Smooth muscle cell (in vitro differentiated cells): ENCODE measurements around the gene AP2A2. TPM values are rescaled to one million over a fixed set of nuclear protein-coding genes. Genes with fewer than 3 reads are reported as not detected.

Experiments
- DNase-seq: peaks from one replicate; lab custom pipeline; 2025; ENCODE audit not compliant: unreplicated experiment; lab: John Stamatoyannopoulos, UW
- H2AFZ ChIP-seq: fragments of 200-600 bp; sonication (generic); 2 replicates; pipeline ENCODE4 v1.6.0; 2016; ENCODE audit warnings: antibody characterized with exemption, low read depth, mild to moderate bottlenecking
- H3F3A ChIP-seq: fragments of 200-600 bp; sonication (generic); 2 replicates; pipeline ENCODE4 v1.6.0; 2017; ENCODE audit warnings: antibody characterized with exemption, low read depth
- H3K27ac ChIP-seq: fragments of 200-600 bp; sonication (generic); 2 replicates; pipeline ENCODE4 v1.5.1; 2016; ENCODE audit warnings: low read depth, mild to moderate bottlenecking
- H3K27me3 ChIP-seq: fragments of 200-600 bp; sonication (generic); 2 replicates; pipeline ENCODE4 v1.6.1; 2016; ENCODE audit warnings: low read depth, mild to moderate bottlenecking
- H3K36me3 ChIP-seq: fragments of 200-600 bp; sonication (generic); 2 replicates; pipeline ENCODE4 v1.5.1; 2016; ENCODE audit warnings: low read depth
- H3K4me1 ChIP-seq: fragments of 200-600 bp; sonication (generic); 2 replicates; pipeline ENCODE4 v1.5.1; 2016; ENCODE audit warnings: low read depth
- H3K4me2 ChIP-seq: fragments of 200-600 bp; sonication (generic); 2 replicates; pipeline ENCODE4 v1.6.0; 2016; ENCODE audit warnings: mild to moderate bottlenecking
- H3K4me3 ChIP-seq: fragments of 200-600 bp; sonication (generic); 2 replicates; pipeline ENCODE4 v1.5.1; 2016; ENCODE audit warnings: mild to moderate bottlenecking
- H3K79me2 ChIP-seq: fragments of 200-600 bp; sonication (generic); 2 replicates; pipeline ENCODE4 v1.6.0; 2016; ENCODE audit warnings: low read depth, mild to moderate bottlenecking
- H3K9ac ChIP-seq: fragments of 200-600 bp; sonication (generic); 2 replicates; pipeline ENCODE4 v1.6.0; 2016; ENCODE audit warnings: low read depth
- H3K9me3 ChIP-seq: fragments of 200-600 bp; sonication (generic); replicated peaks from 2 replicates; pipeline ENCODE4 v1.5.1; 2016; ENCODE audit warnings: low read depth
- H4K20me1 ChIP-seq: fragments of 200-600 bp; sonication (generic); 2 replicates; pipeline ENCODE4 v1.6.0; 2016; ENCODE audit warnings: low read depth
- CTCF ChIP-seq: fragments of 200-600 bp; sonication (generic); IDR thresholded peaks from 2 replicates; pipeline ENCODE4 v1.5.1; 2017; ENCODE audit warnings: borderline replicate concordance, mild to moderate bottlenecking, antibody characterized with exemption; ENCODE audit not compliant: insufficient read depth, poor library complexity, severe bottlenecking
- WGBS: methylation state at CpG from one replicate; pipeline ENCODE4 v1.1.7; 2016; ENCODE audit warnings: low lambda C conversion rate; 5-methylcytosine and 5-hydroxymethylcytosine counted together
- polyA plus RNA-seq: library from polyadenylated mRNA; unstranded; fragments of >200 nt; fragmentation: Nextera tagmentation; extraction: Ambion mirVana; gene quantifications from 2 replicates; pipeline ENCODE4 v1.2.1, GENCODE V29; 2016
- total RNA-seq: library from RNA; depleted of rRNA; stranded (reverse); fragments of >200 nt; gene quantifications from 2 replicates; pipeline ENCODE4 v1.2.3, GENCODE V29; 2014

The AP2A2 gene
- total and polyA plus RNA-seq, 2 experiments from 2014 or later: 25.1 to 35.8 TPM

GRCh38 chr11:1029654-1030053 lies 104.0 kb downstream of the AP2A2 start:
- H3K27me3 ChIP-seq: no peaks in the 10 kb centered on the region
- no peak for TF ChIP-seq CTCF
- H3K4me2 ChIP-seq: no peak overlapping the region
- H3K9ac ChIP-seq: no peak overlapping the region
- DNase-seq: no peak
- H2AFZ ChIP-seq: no peak overlapping the region
- no peaks in the 10 kb centered on the region for H3K79me2 ChIP-seq
- H3K9me3 ChIP-seq: no peaks in the 10 kb centered on the region
- 81% methylated on average over 13 of the region's 16 CpGs for WGBS
- H3K4me3 ChIP-seq: no peak overlapping the region
- H3K27ac ChIP-seq: no peak overlapping the region
- H3F3A ChIP-seq: no peaks in the 10 kb centered on the region
- no peaks in the 10 kb centered on the region for H3K36me3 ChIP-seq
- no peaks in the 10 kb centered on the region for H4K20me1 ChIP-seq
- H3K4me1 ChIP-seq: no peaks in the 10 kb centered on the region

GRCh38 chr11:1030086-1030485 lies 104.4 kb downstream of the AP2A2 start:
- Histone ChIP-seq H3K4me1 (no peaks in the 10 kb centered on the region), H4K20me1 (no peaks in the 10 kb centered on the region), H3K79me2 (no peaks in the 10 kb centered on the region), H3K36me3 (no peaks in the 10 kb centered on the region), H2AFZ (no peak overlapping the region), H3K27ac (no peak overlapping the region), H3K27me3 (no peaks in the 10 kb centered on the region), H3K9me3 (no peaks in the 10 kb centered on the region), H3K9ac (no peak overlapping the region), H3K4me2 (no peak overlapping the region), H3F3A (no peaks in the 10 kb centered on the region), H3K4me3 (no peak overlapping the region)
- no peak for TF ChIP-seq CTCF
- WGBS: 90% methylated on average over 8 of the region's 16 CpGs
- DNase-seq: no peak

GRCh38 chr11:1030556-1030955 lies 104.9 kb downstream of the AP2A2 start:
- Histone ChIP-seq H4K20me1 (no peaks in the 10 kb centered on the region), H3K9ac (no peak overlapping the region), H3K27ac (no peak overlapping the region), H3F3A (no peaks in the 10 kb centered on the region), H3K4me1 (no peaks in the 10 kb centered on the region), H3K27me3 (no peaks in the 10 kb centered on the region), H3K9me3 (no peaks in the 10 kb centered on the region), H2AFZ (no peak overlapping the region), H3K4me3 (no peak overlapping the region), H3K4me2 (no peak overlapping the region), H3K79me2 (no peaks in the 10 kb centered on the region), H3K36me3 (no peaks in the 10 kb centered on the region)
- 89% methylated on average over 20 of the region's 20 CpGs for WGBS
- DNase-seq: no peak
- no peak for TF ChIP-seq CTCF

- H3K4me1 ChIP-seq: no peaks in the 10 kb centered on the region
- H2AFZ ChIP-seq: no peak overlapping the region
- no peaks in the 10 kb centered on the region for H3K9me3 ChIP-seq
- H3F3A ChIP-seq: no peaks in the 10 kb centered on the region
- no peak for TF ChIP-seq CTCF
- H3K27ac ChIP-seq: no peak overlapping the region
- H3K79me2 ChIP-seq: no peaks in the 10 kb centered on the region
- H3K36me3 ChIP-seq: no peaks in the 10 kb centered on the region
- DNase-seq: no peak
- H3K9ac ChIP-seq: no peak overlapping the region
- no peaks in the 10 kb centered on the region for H3K27me3 ChIP-seq
- no peaks in the 10 kb centered on the region for H4K20me1 ChIP-seq
- H3K4me3 ChIP-seq: no peak overlapping the region
- no peak overlapping the region for H3K4me2 ChIP-seq
- WGBS: 91% methylated on average over 18 of the region's 30 CpGs
Measured at GRCh38 chr11:1031121-1031899, 105.6 kb downstream of the AP2A2 start.
